Transverse colon (tissue), 3 donors: ENCODE results near the gene CADPS2.

ENCODE experiments used
- CTCF ChIP-seq, 5 experiments: fragments of 200-600 bp in 3 of 5; fragments of 450-650 bp in 2 of 5; sonication (generic) in 3 of 5; IDR thresholded peaks; 1 replicate in 2 of 5; 2 replicates in 3 of 5; pipeline ENCODE4 v1.5.1; 2016 to 2017; ENCODE audit warnings: antibody characterized with exemption in 5 of 5, inconsistent platforms in 3 of 5, mild to moderate bottlenecking in 2 of 5, moderate library complexity in 1 of 5
- EP300 ChIP-seq: sonication (generic); formaldehyde crosslinking; IDR thresholded peaks from one replicate; pipeline ENCODE4 v1.6.1; 2017; ENCODE audit warnings: antibody characterized with exemption, low read depth

GRCh38 chr7:122362473-122362872 lies 523.8 kb downstream of the CADPS2 start:
- no peak for TF ChIP-seq CTCF (IDR thresholded peaks at IDR 0.05)
- TF ChIP-seq EP300, result no peak
